Nephron progenitor cell (in vitro differentiated cells): ENCODE results near the gene POLRMT.

ENCODE experiments used
- DNase-seq: peaks from one replicate; pipeline ENCODE4 v3.0.0; 2021
- H3K27ac Mint-ChIP-seq: 2 replicates; pipeline ENCODE4 v1.8.0; 2021; ENCODE audit warnings: mild to moderate bottlenecking, moderate library complexity, mixed read lengths
- H3K27me3 Mint-ChIP-seq: 2 replicates; pipeline ENCODE4 v1.8.0; 2021; ENCODE audit warnings: mild to moderate bottlenecking, low read depth, mixed read lengths; ENCODE audit not compliant: poor library complexity
- H3K36me3 Mint-ChIP-seq: 2 replicates; pipeline ENCODE4 v1.8.0; 2021; ENCODE audit warnings: low read depth, mixed read lengths
- H3K4me1 Mint-ChIP-seq: 2 replicates; pipeline ENCODE4 v1.8.0; 2021; ENCODE audit warnings: mixed read lengths
- H3K4me3 Mint-ChIP-seq: 2 replicates; pipeline ENCODE4 v1.8.0; 2021; ENCODE audit warnings: mild to moderate bottlenecking, moderate library complexity, mixed read lengths
- H3K9me3 Mint-ChIP-seq: 2 replicates; pipeline ENCODE4 v1.8.0; 2021; ENCODE audit warnings: mild to moderate bottlenecking, moderate library complexity, mixed read lengths
- TF ChIP-seq, protein P1 (sequence below): fragments of 200-600 bp; sonication (generic); IDR thresholded peaks from 2 replicates; pipeline ENCODE4 v1.5.0; 2021; ENCODE audit warnings: antibody characterized with exemption

The POLRMT gene

DNA sequence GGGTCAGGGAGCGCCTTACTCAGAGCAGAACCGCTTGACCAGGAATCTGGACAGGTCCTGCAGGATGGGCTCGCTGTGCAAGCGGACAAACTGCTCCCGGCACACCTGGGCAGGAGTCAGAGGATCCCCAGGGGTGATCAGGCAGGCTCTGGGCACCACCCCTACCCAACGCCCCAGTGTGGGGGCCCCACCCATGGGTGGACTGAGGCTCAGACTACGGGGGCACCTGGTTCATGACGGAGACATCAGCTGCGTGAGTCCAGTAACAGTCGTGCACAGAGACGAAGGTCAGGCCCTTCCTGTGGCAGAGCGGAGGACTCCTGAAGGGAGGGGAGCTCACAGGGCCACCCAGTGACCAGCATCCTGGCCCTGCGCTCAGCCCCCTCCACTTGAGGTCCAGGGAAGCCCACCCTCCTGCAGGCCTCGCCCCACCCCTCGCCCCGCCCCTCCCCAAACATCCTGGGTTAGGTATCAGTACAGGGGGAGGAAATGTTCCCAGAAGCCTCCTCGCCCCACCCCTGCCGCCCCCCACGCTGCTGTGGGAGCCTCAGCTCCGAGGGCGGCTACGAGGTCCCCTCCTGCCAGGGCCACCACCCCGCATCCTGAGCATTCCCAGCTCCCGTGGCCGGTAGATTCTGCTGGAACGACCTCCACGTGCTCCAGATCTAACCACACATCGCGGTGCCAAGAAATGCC, 15.6 kb downstream of the POLRMT start:
- Mint-ChIP-seq H3K27ac (no peak overlapping the region), H3K4me1 (no peaks in the 10 kb centered on the region), H3K27me3 (no peaks in the 10 kb centered on the region), H3K4me3 (no peak overlapping the region), H3K36me3 (peaks cover 41% of the 10 kb centered on the region), H3K9me3 (no peaks in the 10 kb centered on the region)
- TF ChIP-seq, protein P1, sequence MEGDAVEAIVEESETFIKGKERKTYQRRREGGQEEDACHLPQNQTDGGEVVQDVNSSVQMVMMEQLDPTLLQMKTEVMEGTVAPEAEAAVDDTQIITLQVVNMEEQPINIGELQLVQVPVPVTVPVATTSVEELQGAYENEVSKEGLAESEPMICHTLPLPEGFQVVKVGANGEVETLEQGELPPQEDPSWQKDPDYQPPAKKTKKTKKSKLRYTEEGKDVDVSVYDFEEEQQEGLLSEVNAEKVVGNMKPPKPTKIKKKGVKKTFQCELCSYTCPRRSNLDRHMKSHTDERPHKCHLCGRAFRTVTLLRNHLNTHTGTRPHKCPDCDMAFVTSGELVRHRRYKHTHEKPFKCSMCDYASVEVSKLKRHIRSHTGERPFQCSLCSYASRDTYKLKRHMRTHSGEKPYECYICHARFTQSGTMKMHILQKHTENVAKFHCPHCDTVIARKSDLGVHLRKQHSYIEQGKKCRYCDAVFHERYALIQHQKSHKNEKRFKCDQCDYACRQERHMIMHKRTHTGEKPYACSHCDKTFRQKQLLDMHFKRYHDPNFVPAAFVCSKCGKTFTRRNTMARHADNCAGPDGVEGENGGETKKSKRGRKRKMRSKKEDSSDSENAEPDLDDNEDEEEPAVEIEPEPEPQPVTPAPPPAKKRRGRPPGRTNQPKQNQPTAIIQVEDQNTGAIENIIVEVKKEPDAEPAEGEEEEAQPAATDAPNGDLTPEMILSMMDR, result no peak
- no peak for DNase-seq

DNA sequence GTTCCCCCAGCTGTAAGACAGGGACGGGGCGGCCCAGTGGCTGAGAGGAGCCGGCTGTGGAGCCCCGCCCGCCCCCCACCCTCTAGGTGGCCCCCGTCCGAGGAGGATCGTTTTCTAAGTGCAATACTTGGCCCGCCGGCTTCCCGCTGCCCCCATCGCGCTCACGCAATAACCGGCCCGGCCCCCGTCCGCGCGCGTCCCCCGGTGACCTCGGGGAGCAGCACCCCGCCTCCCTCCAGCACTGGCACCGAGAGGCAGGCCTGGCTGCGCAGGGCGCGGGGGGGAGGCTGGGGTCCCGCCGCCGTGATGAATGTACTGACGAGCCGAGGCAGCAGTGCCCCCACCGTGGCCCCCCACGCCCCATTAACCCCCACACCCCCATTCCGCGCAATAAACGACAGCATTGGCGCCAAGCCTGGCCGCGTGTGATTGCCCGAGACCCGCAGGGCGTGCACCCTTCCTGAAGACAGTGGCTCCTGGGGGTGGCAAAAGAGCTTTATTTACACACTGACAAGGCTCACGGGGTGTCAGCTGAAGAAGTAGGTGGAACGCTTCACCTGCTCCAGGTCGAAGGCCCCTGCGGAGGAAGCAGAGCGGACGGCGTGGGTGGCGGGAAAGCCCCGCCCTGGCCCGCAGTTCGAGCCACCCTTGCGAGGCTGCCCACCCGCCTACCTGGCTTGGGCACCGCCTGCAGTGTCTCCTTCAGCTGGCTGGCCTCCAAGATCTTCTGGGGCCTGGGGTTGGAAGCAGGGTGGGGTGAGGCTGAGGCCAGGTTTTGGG, 16.4 kb downstream of the POLRMT start:
- H3K36me3 Mint-ChIP-seq, result peaks cover 47% of the 10 kb centered on the region
- TF ChIP-seq, protein P1, result no peak
- DNase-seq, result no peak
- no peaks in the 10 kb centered on the region for H3K27me3 Mint-ChIP-seq
- no peaks in the 10 kb centered on the region for H3K9me3 Mint-ChIP-seq
- H3K27ac Mint-ChIP-seq, result no peak overlapping the region
- H3K4me1 Mint-ChIP-seq, result no peaks in the 10 kb centered on the region
- no peak overlapping the region for H3K4me3 Mint-ChIP-seq

DNA sequence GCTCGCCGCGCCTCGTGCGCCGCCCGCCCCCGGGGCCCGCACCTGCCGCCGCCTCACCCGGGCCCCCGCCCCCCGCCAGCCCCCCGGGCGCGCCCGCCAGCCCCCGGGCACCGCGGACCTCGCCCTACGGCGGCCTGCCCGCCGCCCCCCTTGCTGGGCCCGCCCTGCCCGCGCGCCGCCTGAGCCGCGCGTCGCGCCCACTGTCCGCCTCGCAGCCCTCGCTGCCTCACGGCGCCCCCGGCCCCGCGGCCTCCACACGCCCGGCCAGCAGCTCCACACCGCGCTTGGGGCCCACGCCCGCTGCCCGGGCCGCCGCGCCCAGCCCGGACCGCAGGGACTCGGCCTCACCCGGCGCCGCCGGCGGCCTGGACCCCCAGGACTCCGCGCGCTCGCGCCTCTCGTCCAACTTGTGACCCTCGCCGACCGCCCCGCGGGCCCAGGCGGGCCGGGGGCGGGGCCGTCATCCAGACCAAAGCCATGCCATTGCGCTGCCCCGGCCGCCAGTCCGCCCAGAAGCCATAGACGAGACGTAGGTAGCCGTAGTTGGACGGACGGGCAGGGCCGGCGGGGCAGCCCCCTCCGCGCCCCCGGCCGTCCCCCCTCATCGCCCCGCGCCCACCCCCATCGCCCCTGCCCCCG, 17.2 kb downstream of the POLRMT start:
- no peak overlapping the region for H3K27ac Mint-ChIP-seq
- TF ChIP-seq, protein P1, result no peak
- no peaks in the 10 kb centered on the region for H3K9me3 Mint-ChIP-seq
- no peaks in the 10 kb centered on the region for H3K27me3 Mint-ChIP-seq
- no peak overlapping the region for H3K4me3 Mint-ChIP-seq
- DNase-seq, result no peak
- peaks cover 47% of the 10 kb centered on the region for H3K36me3 Mint-ChIP-seq
- peaks cover 5% of the 10 kb centered on the region for H3K4me1 Mint-ChIP-seq

DNA sequence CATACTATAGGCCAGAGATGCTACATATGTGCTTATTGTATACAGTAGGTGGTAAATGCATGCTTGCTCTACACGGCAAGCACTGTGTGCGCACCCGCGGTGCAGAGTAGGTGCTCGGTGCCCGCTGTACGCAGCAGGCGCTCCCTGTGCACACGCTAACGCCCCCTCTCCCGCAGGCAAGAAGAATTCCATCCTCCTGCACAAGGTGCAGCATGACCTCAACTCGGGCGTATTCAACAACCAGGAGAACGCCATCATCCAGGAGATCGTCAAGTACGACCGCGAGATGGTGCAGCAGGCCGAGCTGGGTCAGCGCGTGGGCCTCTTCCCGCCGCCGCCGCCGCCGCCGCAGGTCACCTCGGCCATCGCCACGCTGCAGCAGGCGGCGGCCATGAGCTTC, 17.7 kb downstream of the POLRMT start:
- Mint-ChIP-seq H3K27ac (no peak overlapping the region), H3K4me1 (peaks cover 11% of the 10 kb centered on the region), H3K9me3 (no peaks in the 10 kb centered on the region), H3K27me3 (no peaks in the 10 kb centered on the region), H3K36me3 (peaks cover 52% of the 10 kb centered on the region), H3K4me3 (no peak overlapping the region)
- DNase-seq, result no peak
- TF ChIP-seq, protein P1, result no peak

- H3K27me3 Mint-ChIP-seq, result no peaks in the 10 kb centered on the region
- no peaks in the 10 kb centered on the region for H3K9me3 Mint-ChIP-seq
- DNase-seq, result no peak
- no peak overlapping the region for H3K27ac Mint-ChIP-seq
- H3K4me3 Mint-ChIP-seq, result no peak overlapping the region
- TF ChIP-seq, protein P1, result no peak
- H3K36me3 Mint-ChIP-seq, result peaks cover 42% of the 10 kb centered on the region
- peaks cover 12% of the 10 kb centered on the region for H3K4me1 Mint-ChIP-seq
Measured at GRCh38 chr19:613732-614567, 19.4 kb downstream of the POLRMT start.
